ENCODE results near the gene ANO7.

DNA sequence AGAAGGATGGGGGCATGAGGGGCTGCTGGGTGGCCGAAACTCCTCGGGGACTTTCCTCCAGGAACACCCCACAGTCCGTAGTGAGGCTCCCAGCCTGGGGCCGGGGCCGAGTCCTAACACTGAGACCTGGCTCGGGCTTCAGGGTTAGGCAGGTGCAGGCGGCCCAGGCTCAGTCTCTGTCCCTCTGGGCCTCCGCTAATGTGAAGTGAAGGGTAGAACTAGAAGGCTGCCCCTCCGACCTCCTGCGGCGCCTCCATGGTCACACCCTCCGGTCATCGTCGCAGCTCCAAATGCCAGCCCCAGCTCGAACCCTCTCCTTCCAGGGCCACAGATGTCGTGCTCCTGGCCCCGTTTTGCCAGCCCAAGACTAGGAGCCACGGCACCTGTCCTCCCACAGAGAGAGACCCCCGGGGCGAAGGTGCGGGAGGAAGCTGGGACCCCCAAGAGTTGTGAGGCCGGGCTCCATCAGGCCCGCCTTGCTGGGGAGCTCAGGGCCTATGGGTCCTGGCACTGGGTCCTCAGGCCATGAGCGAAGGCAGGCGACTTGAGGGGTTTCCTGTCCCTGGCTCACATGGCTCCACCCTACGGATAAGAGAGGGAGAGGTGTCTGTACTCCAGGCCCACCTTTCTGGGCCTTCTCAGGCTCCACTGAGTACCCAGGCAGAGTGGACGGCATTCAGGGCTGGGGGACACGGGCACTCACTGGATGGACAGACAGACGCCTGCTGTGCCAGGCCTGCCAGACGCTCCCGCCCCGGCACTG, 797 bp downstream of the ANO7 start:
- no peak for TF ChIP-seq POLR2A (IDR thresholded peaks at IDR 0.05; ENCODE audit: low read length)
- no peak for TF ChIP-seq GATA1 (IDR thresholded peaks at IDR 0.05; ENCODE audit: low read depth, low read length)
